ENCODE measurements around the gene SOCS4.

GRCh38 chr14:55051165-55051422 is 24.1 kb downstream of the SOCS4 start:
- no peak for TF ChIP-seq MAX (IDR thresholded peaks at IDR 0.05; ENCODE audit: low read depth, low read length)
- TF ChIP-seq, protein P1, sequence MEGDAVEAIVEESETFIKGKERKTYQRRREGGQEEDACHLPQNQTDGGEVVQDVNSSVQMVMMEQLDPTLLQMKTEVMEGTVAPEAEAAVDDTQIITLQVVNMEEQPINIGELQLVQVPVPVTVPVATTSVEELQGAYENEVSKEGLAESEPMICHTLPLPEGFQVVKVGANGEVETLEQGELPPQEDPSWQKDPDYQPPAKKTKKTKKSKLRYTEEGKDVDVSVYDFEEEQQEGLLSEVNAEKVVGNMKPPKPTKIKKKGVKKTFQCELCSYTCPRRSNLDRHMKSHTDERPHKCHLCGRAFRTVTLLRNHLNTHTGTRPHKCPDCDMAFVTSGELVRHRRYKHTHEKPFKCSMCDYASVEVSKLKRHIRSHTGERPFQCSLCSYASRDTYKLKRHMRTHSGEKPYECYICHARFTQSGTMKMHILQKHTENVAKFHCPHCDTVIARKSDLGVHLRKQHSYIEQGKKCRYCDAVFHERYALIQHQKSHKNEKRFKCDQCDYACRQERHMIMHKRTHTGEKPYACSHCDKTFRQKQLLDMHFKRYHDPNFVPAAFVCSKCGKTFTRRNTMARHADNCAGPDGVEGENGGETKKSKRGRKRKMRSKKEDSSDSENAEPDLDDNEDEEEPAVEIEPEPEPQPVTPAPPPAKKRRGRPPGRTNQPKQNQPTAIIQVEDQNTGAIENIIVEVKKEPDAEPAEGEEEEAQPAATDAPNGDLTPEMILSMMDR (IDR thresholded peaks at IDR 0.05; ENCODE audit: low read depth, low read length), result no peak
- TF ChIP-seq POLR2A (IDR thresholded peaks at IDR 0.05; ENCODE audit: extremely low read depth, insufficient read length), result no peak
